Endothelial cell of umbilical vein (primary cell): ENCODE measurements around the gene PRR5. TPM values are rescaled to one million over a fixed set of nuclear protein-coding genes. Genes with fewer than 3 reads are reported as not detected.

Experiments used
- BruUV-seq: library from RNA; stranded (reverse); fragments of 400-500 nt; replicated peaks from 2 replicates; lab custom pipeline; 2021; lab: Mats Ljungman, UMichigan
- CTCF ChIA-PET: fragments of 300-600, 350-600 bp; sonication (Branson Sonifier 250); formaldehyde crosslinking; loops from one replicate; lab custom pipeline; 2021; ENCODE audit warnings: antibody characterized with exemption, inconsistent platforms; lab: Charles Lee
- POLR2A ChIA-PET: fragments of 300-600, 350-600 bp; sonication (Branson Sonifier 250); formaldehyde crosslinking; loops from one replicate; lab custom pipeline; 2021; ENCODE audit warnings: antibody characterized with exemption, inconsistent platforms; lab: Charles Lee
- DNase-seq: peaks from one replicate; pipeline ENCODE4 v3.0.0-alpha.2; 2011; ENCODE audit warnings: low read depth, low spot score
- FAIRE-seq: peaks from 2 replicates; lab custom pipeline; 2011; peaks lifted over from hg19 to GRCh38; lab: Jason Lieb, UNC
- H2AFZ ChIP-seq: 2 replicates; pipeline ENCODE4 v1.6.0; 2012; ENCODE audit warnings: low read depth, low read length, control low read depth, inconsistent platforms
- H3K27ac ChIP-seq: 2 replicates; pipeline ENCODE4 v1.5.1; 2011; ENCODE audit warnings: low read depth, mild to moderate bottlenecking, control low read depth, low read length, moderate library complexity; ENCODE audit not compliant: insufficient read depth
- H3K27me3 ChIP-seq, 2 experiments: 2 replicates each; pipeline versions ENCODE4 v1.6.0 to v1.6.1; 2011; ENCODE audit warnings: low read length in 2 of 2, mixed read lengths in 1 of 2; ENCODE audit not compliant: control insufficient read depth in 2 of 2, insufficient read depth in 2 of 2
- H3K36me3 ChIP-seq, 2 experiments: 2 replicates in 1 of 2; 3 replicates in 1 of 2; pipeline ENCODE4 v1.5.1; 2011; ENCODE audit warnings: low read length in 2 of 2, mild to moderate bottlenecking in 1 of 2, moderate library complexity in 1 of 2; ENCODE audit not compliant: control insufficient read depth in 2 of 2, insufficient read depth in 2 of 2; ENCODE audit errors: extremely low read depth in 1 of 2
- H3K4me1 ChIP-seq: 3 replicates; pipeline ENCODE4 v1.5.1; 2011; ENCODE audit warnings: mild to moderate bottlenecking, low read length; ENCODE audit not compliant: control insufficient read depth, insufficient read depth; ENCODE audit errors: extremely low read depth
- H3K4me2 ChIP-seq: 2 replicates; pipeline ENCODE4 v1.6.1; 2011; ENCODE audit warnings: low read length, control low read depth, mixed read lengths; ENCODE audit not compliant: insufficient read depth
- H3K4me3 ChIP-seq, 3 experiments: fragments of 200-600 bp in 1 of 3; sonication (generic), shearing (Covaris generic) in 1 of 3; replicated peaks in 1 of 3; 2 replicates each; pipeline ENCODE4 v1.5.1; 2011 to 2016; ENCODE audit warnings: control low read depth in 3 of 3, low read length in 3 of 3, mild to moderate bottlenecking in 2 of 3, inconsistent platforms in 1 of 3, low read depth in 1 of 3, moderate library complexity in 1 of 3; ENCODE audit not compliant: insufficient read depth in 1 of 3
- H3K79me2 ChIP-seq: 2 replicates; pipeline ENCODE4 v1.6.0; 2012; ENCODE audit warnings: low read length, inconsistent platforms; ENCODE audit not compliant: control insufficient read depth, insufficient read depth
- H3K9ac ChIP-seq: replicated peaks from 2 replicates; pipeline ENCODE3; 2011; ENCODE audit warnings: low read length, control low read depth; ENCODE audit not compliant: insufficient read depth; ENCODE audit errors: extremely low read depth
- H3K9me1 ChIP-seq: replicated peaks from 3 replicates; pipeline ENCODE4 v1.6.0; 2011; ENCODE audit warnings: mild to moderate bottlenecking, low read length; ENCODE audit not compliant: control insufficient read depth, insufficient read depth; ENCODE audit errors: extremely low read depth
- H3K9me3 ChIP-seq: replicated peaks from 2 replicates; pipeline ENCODE4 v1.5.1; 2012; ENCODE audit warnings: low read length, inconsistent platforms; ENCODE audit not compliant: control insufficient read depth, insufficient read depth
- H4K20me1 ChIP-seq: replicated peaks from 2 replicates; pipeline ENCODE3; 2011; ENCODE audit warnings: mild to moderate bottlenecking, low read length; ENCODE audit not compliant: control insufficient read depth, insufficient read depth; ENCODE audit errors: extremely low read depth
- EZH2 ChIP-seq: IDR thresholded peaks from 2 replicates; pipeline ENCODE4 v1.6.1; 2012; ENCODE audit warnings: borderline replicate concordance, low read depth, mild to moderate bottlenecking, moderate library complexity, low read length, inconsistent platforms; ENCODE audit not compliant: severe bottlenecking
- FOS ChIP-seq: IDR thresholded peaks from 2 replicates; pipeline ENCODE4 v1.6.1; 2011; ENCODE audit warnings: mild to moderate bottlenecking, low read length, moderate library complexity, borderline replicate concordance; ENCODE audit not compliant: insufficient read depth
- GATA2 ChIP-seq: IDR thresholded peaks from 2 replicates; pipeline ENCODE4 v1.7.0; 2011; ENCODE audit warnings: low read depth, mild to moderate bottlenecking, moderate library complexity, mixed read lengths, low read length; ENCODE audit not compliant: insufficient read length, insufficient read depth
- JUN ChIP-seq: IDR thresholded peaks from 2 replicates; pipeline ENCODE4 v1.6.1; 2011; ENCODE audit warnings: borderline replicate concordance, low read depth; ENCODE audit not compliant: insufficient read length, insufficient read depth
- MAX ChIP-seq: IDR thresholded peaks from 2 replicates; pipeline ENCODE4 v1.6.1; 2011; ENCODE audit not compliant: insufficient read depth, insufficient read length
- MYC ChIP-seq: IDR thresholded peaks from one replicate; pipeline ENCODE4 v1.6.1; 2011; ENCODE audit warnings: mild to moderate bottlenecking, low read depth, low read length
- POLR2A ChIP-seq: IDR thresholded peaks from 2 replicates; pipeline ENCODE4 v1.6.1; 2012; ENCODE audit warnings: low read depth, mild to moderate bottlenecking, control low read depth, low read length
- POLR2AphosphoS5 ChIP-seq: IDR thresholded peaks from 2 replicates; pipeline ENCODE4 v1.6.1; 2012; ENCODE audit warnings: low read depth, mild to moderate bottlenecking, control low read depth, low read length, moderate library complexity; ENCODE audit not compliant: insufficient read depth
- dilution Hi-C: fragments of 300-500 bp; cut with MboI; formaldehyde crosslinking; loops from one replicate; pipeline ENCODE4 v1.15.0; 2019; ENCODE audit warnings: low sequenced_read_pairs; ENCODE audit not compliant: extremely low pct_ligation_motif_present
- intact Hi-C: fragments of 100-400 bp; cut with micrococcal nuclease; formaldehyde crosslinking; loops from one replicate; pipeline ENCODE4 v1.10.0; 2022
- polyA plus RNA-seq, 4 experiments: library from polyadenylated mRNA; depleted of rRNA in 3 of 4; stranded (reverse) in 3 of 4; unstranded in 1 of 4; fragments of >200 nt; gene quantifications; 2 replicates each; pipeline versions ENCODE4 v1.2.1 to v1.2.3, GENCODE V29; 2011 to 2012; ENCODE audit warnings: missing spikeins in 1 of 4
- total RNA-seq: library from RNA; stranded (reverse); gene quantifications from 2 replicates; pipeline ENCODE4 v1.2.3, GENCODE V29; 2021
- TF ChIP-seq, protein P1 (sequence below), 2 donors: IDR thresholded peaks; 1 replicate in 1 of 2; 2 replicates in 1 of 2; pipeline ENCODE4 v1.5.1; 2011; ENCODE audit warnings: low read length in 2 of 2, mild to moderate bottlenecking in 2 of 2, moderate library complexity in 2 of 2, control low read depth in 1 of 2, inconsistent platforms in 1 of 2, low read depth in 1 of 2; ENCODE audit not compliant: insufficient read depth in 1 of 2; ENCODE audit errors: extremely low read depth in 1 of 2

The PRR5 gene
- total and polyA plus RNA-seq, 2 donors (not counting 3 experiments of a cell fraction or from before 2014, with no cell fraction given) = 4.3 to 9.0 TPM

- H2AFZ ChIP-seq = no peak overlapping the region
- dilution Hi-C loops = no loop called here
- TF ChIP-seq POLR2AphosphoS5 (no peak), JUN (no peak), EZH2 (no peak), MAX (no peak), MYC (no peak), POLR2A (no peak), GATA2 (no peak), FOS (no peak)
- TF ChIP-seq, protein P1, sequence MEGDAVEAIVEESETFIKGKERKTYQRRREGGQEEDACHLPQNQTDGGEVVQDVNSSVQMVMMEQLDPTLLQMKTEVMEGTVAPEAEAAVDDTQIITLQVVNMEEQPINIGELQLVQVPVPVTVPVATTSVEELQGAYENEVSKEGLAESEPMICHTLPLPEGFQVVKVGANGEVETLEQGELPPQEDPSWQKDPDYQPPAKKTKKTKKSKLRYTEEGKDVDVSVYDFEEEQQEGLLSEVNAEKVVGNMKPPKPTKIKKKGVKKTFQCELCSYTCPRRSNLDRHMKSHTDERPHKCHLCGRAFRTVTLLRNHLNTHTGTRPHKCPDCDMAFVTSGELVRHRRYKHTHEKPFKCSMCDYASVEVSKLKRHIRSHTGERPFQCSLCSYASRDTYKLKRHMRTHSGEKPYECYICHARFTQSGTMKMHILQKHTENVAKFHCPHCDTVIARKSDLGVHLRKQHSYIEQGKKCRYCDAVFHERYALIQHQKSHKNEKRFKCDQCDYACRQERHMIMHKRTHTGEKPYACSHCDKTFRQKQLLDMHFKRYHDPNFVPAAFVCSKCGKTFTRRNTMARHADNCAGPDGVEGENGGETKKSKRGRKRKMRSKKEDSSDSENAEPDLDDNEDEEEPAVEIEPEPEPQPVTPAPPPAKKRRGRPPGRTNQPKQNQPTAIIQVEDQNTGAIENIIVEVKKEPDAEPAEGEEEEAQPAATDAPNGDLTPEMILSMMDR (IDR thresholded peaks at IDR 0.05; ENCODE audit: extremely low read depth in 1 of 2, insufficient read depth in 1 of 2, low read depth in 1 of 2, low read length in 2 of 2) = no peak
- ChIA-PET CTCF (interaction anchor here (0.8 to 1.9 kb wide), 3 partner anchors 15 to 38 kb away, joined by 3 to 10 read pairs (median 4); no protein-coding TSS in a partner anchor), POLR2A (interaction anchor here (0.6 kb wide), 1 partner anchor 18 kb away, joined by 8 read pairs; no protein-coding TSS in a partner anchor)
- DNase-seq (no peak), FAIRE-seq (no peak)
- no peak overlapping the region for H3K4me2 ChIP-seq
- no TSS peak for BruUV-seq
- peaks cover 12% of the 10 kb centered on the region for H3K4me1 ChIP-seq
- H4K20me1 ChIP-seq = no peaks in the 10 kb centered on the region
- intact Hi-C loops = no loop called here
- H3K36me3 ChIP-seq = no peaks in the 10 kb centered on the region
- no peak overlapping the region for H3K9ac ChIP-seq
- H3K27ac ChIP-seq = no peak overlapping the region
- no peaks in the 10 kb centered on the region for H3K9me3 ChIP-seq
- no peaks in the 10 kb centered on the region for H3K9me1 ChIP-seq
- no peak overlapping the region for H3K4me3 ChIP-seq
- no peaks in the 10 kb centered on the region for H3K79me2 ChIP-seq
- H3K27me3 ChIP-seq = no peaks in the 10 kb centered on the region
These were observed 38.6 kb upstream of the PRR5 start for GRCh38 chr22:44663256-44663999.
